GM18951 (cell line): Measurements from ENCODE around the gene PRKAR2A.
A peak's percentile ranks its signal among the peaks of the same experiment; 100 is the strongest.

Source experiments
- POLR2A ChIP-seq: IDR thresholded peaks from 4 replicates; pipeline ENCODE4 v1.6.1; 2011; ENCODE audit warnings: mild to moderate bottlenecking; ENCODE audit not compliant: insufficient read length, insufficient read depth; ENCODE audit errors: extremely low read depth
- in situ Hi-C: fragments of 300-500 bp; cut with MboI; formaldehyde crosslinking; loops from one replicate; pipeline ENCODE4 v1.12.0; 2022; ENCODE audit warnings: low sequenced_read_pairs, mixed read lengths, inconsistent platforms; ENCODE audit not compliant: unreplicated experiment

The PRKAR2A gene

GRCh38 chr3:48847504-48848423 is at the start of gene PRKAR2A:
Gene PRKAR2A (minus strand): TSS chr3:48847874. CDS start chr3:48847596, 278 bp downstream.
- TF ChIP-seq POLR2A, result peak; percentile 85
- in situ Hi-C loops, result no loop called here

DNA sequence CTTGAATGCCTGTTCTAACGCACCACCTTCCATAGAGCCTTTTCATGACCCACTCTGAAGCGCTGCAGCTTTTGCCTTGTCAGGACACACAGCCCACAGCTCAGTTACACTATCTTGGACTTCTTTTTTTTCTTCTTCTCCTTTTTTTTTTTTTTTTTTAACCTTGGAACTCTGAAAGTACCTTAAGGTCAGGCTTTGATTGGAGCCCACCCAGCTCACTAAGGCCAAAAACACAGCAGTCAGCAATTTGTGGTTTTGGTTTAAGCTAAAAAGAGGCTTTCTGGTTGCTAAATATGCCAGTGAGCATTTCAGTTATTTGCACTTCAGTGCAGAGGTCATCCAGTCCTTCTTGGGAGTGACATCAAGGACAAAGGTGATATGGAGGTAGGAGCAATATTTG is 49.3 kb upstream of the PRKAR2A start:
- no peak for TF ChIP-seq POLR2A
- in situ Hi-C loops, result no loop called here

GRCh38 chr3:48894516-48894915 is 46.8 kb upstream of the PRKAR2A start:
- TF ChIP-seq POLR2A, result no peak
- in situ Hi-C loops, result no loop called here

GRCh38 chr3:48891606-48892005 is 43.9 kb upstream of the PRKAR2A start:
- no peak for TF ChIP-seq POLR2A
- in situ Hi-C loops, result no loop called here

GRCh38 chr3:48885753-48886152 is 38.1 kb upstream of the PRKAR2A start:
- no peak for TF ChIP-seq POLR2A
- in situ Hi-C loops, result no loop called here

- in situ Hi-C loops, result no loop called here
- TF ChIP-seq POLR2A, result no peak
These were observed 34.0 kb upstream of the PRKAR2A start for GRCh38 chr3:48881652-48882114.

- in situ Hi-C loops, result no loop called here
These were observed 33.3 kb upstream of the PRKAR2A start for GRCh38 chr3:48881006-48881405.

DNA sequence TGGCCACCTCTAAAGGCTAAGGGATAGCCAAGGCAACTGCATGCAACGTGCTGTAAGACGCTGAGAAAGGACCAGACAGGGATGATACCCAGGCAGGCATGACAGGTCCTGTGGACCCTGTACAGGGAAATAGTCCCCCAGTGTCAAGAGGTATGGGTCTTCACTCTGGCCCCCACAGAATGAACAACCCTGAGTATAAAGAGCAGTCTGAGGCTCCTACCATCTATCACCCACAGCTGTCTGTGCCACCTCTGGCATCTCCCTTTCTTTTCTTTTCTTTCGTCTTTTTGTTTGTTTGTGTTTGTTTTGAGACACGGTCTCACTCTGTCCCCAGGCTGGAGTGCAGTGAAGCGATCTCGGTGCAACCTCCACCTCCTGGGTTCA is 32.3 kb upstream of the PRKAR2A start:
- TF ChIP-seq POLR2A, result no peak
- in situ Hi-C loops, result no loop called here

More at GRCh38 chr3:48881006-48881405, 33.3 kb upstream of the PRKAR2A start:
- no peak for TF ChIP-seq POLR2A

DNA sequence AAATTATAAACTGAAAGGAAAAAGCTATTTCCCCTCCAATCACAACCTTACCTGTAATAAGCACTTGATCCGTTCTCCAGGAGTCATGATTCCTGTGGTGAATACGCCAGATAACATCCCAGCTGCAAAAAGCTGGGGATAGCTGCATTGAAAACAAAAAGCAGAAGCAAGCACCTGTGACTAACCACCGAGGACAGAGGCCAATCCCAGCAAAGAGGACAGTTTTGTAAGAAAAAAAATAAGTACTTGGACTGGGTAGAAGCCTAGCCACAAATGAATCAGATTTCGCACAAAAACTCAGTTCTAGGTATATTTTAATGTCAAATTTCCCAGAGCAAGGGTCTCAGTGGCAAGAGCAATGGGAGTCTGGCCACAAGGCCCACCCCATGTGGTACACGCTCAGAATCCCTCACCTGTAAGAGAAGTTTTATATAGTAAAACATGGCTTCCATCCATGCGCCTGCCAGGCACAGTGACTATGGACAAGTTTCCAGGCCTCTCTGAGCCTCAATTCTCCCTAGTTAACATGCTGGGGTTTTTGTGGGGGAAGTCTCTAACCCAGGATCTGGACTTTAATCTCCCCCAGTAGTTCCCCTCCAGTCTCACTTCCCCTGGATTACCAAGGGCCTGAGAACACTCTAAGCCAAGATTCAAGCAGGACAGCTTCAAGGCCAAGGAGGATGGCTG is 31.8 kb upstream of the PRKAR2A start:
- TF ChIP-seq POLR2A, result no peak
- in situ Hi-C loops, result no loop called here

DNA sequence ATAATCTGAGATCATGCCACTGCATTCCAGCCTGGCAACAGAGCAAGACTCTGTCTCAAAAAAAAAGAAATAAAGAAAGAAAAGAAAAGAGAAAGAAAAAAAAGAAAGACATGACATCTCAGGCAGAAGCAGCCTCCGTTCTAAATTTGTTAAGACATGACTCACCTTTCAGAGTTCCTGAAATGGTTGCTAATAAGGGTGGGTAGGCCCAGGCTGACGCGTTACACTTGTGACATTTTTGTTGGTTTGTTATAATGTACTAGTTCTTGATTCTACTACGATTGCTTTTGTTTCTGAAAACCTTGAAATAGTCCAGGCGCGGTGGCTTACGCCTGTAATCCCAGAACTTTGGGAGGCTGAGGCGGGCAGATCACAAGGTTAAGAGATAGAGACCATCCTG is 30.0 kb upstream of the PRKAR2A start:
- in situ Hi-C loops, result no loop called here

DNA sequence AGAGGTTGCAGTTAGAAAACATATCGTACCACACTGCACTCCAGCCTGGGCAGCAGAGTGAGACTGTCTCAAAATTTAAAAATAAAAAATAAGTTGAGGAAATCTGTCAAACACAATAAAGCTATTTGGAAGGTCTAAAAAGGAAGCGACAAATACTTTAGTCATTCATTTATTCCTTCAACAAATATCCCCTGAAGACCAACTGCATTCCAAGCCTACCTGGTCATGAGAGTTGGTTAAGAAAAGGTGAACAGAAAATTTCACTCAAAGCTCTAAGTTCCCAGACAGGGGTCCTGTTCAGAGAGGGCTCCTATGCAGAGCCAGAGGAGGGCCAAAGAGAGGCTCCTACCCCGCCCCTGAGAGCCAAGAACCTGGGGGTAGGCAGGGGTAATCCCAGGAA is 15.4 kb upstream of the PRKAR2A start:
- TF ChIP-seq POLR2A, result no peak
- in situ Hi-C loops, result no loop called here

More for the DNA sequence above, 30.0 kb upstream of the PRKAR2A start:
- no peak for TF ChIP-seq POLR2A

DNA sequence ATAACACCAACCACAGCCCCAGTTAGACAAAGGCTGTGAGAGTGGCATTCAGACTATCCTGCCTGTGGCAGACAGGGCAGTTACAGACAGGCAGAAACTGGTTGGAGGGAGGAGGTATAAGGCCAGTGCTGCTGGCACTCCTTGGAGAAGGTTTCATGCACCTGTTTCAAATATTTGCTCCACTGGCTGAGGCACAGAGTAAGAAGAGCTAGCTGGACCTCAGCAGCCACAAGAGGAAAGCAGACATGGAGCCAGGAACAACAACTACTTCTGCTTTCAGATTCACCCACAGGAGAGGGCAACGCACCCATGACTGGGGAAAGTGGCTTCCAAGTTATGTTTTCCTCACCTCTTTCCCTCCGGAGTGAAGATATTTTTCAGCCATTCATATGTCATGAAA is 11.5 kb upstream of the PRKAR2A start:
- no peak for TF ChIP-seq POLR2A
- in situ Hi-C loops, result no loop called here

- in situ Hi-C loops, result no loop called here
- no peak for TF ChIP-seq POLR2A
These were observed 11.0 kb upstream of the PRKAR2A start for GRCh38 chr3:48858709-48859108.

DNA sequence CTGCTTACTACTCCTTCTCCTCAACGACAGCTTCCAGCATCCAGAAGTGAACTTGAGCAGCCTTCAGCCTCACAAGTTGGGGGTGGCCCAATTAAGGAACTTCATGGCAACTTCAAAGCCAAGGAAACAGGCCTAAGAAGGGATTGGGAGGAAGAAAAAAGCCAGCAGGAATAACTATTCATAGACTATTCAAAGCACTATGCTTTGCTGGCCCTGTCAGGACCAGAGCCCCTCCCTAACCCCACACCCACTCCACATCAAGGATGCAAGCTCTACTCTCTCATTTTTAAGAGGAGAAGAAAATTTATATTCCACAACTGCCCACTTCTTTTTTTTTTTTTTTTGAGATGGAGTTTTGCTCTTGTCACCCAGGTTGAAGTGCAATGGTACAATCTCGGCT is 10.0 kb upstream of the PRKAR2A start:
- TF ChIP-seq POLR2A, result no peak

More for the DNA sequence above, 10.0 kb upstream of the PRKAR2A start:
- in situ Hi-C loops, result no loop called here
